HG02970 (cell line): ENCODE measurements around the gene MAN1A1.

Experiments used
- ATAC-seq: cut with Tn5 transposase; IDR thresholded peaks from one replicate; pipeline ENCODE4 v1.9.1; 2021; ENCODE audit warnings: mild to moderate bottlenecking, moderate library complexity, moderate number of reproducible peaks; ENCODE audit not compliant: unreplicated experiment, low FRiP score

Gene MAN1A1

GRCh38 chr6:119346936-119347335 lies 2.6 kb downstream of the MAN1A1 start:
- ATAC-seq = no peak

- ATAC-seq = no peak
These were observed 3.1 kb downstream of the MAN1A1 start for GRCh38 chr6:119346450-119346849.

GRCh38 chr6:119345114-119345513 lies 4.4 kb downstream of the MAN1A1 start:
- ATAC-seq = no peak

GRCh38 chr6:119344306-119344705 lies 5.3 kb downstream of the MAN1A1 start:
- ATAC-seq = no peak

- no peak for ATAC-seq
These were observed 5.9 kb downstream of the MAN1A1 start for GRCh38 chr6:119343573-119344146.

- ATAC-seq = no peak
These were observed 6.4 kb downstream of the MAN1A1 start for GRCh38 chr6:119343167-119343566.

GRCh38 chr6:119342430-119342829 lies 7.1 kb downstream of the MAN1A1 start:
- ATAC-seq = no peak

- no peak for ATAC-seq
These were observed 8.6 kb downstream of the MAN1A1 start for GRCh38 chr6:119340796-119341487.

- ATAC-seq = no peak
These were observed 9.6 kb downstream of the MAN1A1 start for GRCh38 chr6:119339941-119340456.

- no peak for ATAC-seq
These were observed 11.8 kb downstream of the MAN1A1 start for GRCh38 chr6:119337762-119338161.

- no peak for ATAC-seq
These were observed 12.3 kb downstream of the MAN1A1 start for GRCh38 chr6:119337252-119337651.

- no peak for ATAC-seq
These were observed 14.9 kb downstream of the MAN1A1 start for GRCh38 chr6:119334535-119335264.

- no peak for ATAC-seq
These were observed 15.8 kb downstream of the MAN1A1 start for GRCh38 chr6:119333707-119334295.

GRCh38 chr6:119333063-119333609 lies 16.4 kb downstream of the MAN1A1 start:
- ATAC-seq = no peak

- ATAC-seq = no peak
These were observed 17.8 kb downstream of the MAN1A1 start for GRCh38 chr6:119331663-119332286.

- ATAC-seq = no peak
These were observed 18.9 kb downstream of the MAN1A1 start for GRCh38 chr6:119330520-119331113.

- ATAC-seq = no peak
These were observed 19.8 kb downstream of the MAN1A1 start for GRCh38 chr6:119329794-119330180.

- no peak for ATAC-seq
These were observed 20.4 kb downstream of the MAN1A1 start for GRCh38 chr6:119328892-119329793.

GRCh38 chr6:119328254-119328653 lies 21.3 kb downstream of the MAN1A1 start:
- no peak for ATAC-seq
